GM18873 (cell line): ENCODE results near the gene HOXD3.

Source experiments
- ATAC-seq: cut with Tn5 transposase; IDR thresholded peaks from one replicate; pipeline ENCODE4 v1.9.1; 2021; ENCODE audit warnings: mild to moderate bottlenecking, moderate library complexity, moderate number of reproducible peaks; ENCODE audit not compliant: unreplicated experiment, low FRiP score

Gene HOXD3

GRCh38 chr2:176202491-176202890, 45.4 kb downstream of the HOXD3 start:
- ATAC-seq: no peak

DNA sequence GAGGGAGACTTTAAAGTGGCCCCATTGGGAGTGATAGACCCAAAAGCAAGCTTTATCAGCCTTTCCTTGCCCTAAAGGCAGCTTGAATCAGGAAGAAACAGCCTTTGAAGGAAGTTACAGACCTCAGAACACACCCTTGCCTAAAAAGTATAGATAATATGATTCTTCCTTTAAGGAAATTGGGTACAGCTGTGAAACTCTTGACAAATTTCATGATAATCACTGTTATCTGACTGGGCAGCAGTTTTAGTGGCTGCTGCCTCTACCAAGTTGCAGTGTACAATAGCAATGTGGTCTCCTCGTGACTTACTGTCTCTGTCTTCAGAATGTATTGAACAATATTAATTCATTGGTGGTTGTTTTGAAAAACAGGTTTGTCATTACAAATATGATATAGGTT, 48.0 kb downstream of the HOXD3 start:
- no peak for ATAC-seq

DNA sequence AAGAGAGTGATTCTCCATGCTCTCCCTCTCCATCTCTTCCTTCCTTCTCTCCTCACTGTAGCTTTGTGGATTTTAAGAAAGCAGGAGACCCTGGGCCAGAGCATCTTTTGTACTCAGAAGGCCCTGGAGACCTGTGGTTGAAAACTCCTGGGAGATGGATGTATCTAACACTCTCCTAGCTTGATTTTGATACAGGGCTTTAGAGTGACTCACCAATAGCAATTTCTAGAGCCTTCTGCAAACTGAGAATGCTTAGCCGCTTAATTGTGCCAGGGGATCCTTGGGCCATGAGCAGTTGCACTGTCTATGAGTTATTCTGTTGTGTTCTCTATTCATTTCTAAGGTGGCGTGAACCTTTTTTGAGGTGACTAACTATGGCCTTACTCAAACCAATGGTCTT, 49.0 kb downstream of the HOXD3 start:
- no peak for ATAC-seq

DNA sequence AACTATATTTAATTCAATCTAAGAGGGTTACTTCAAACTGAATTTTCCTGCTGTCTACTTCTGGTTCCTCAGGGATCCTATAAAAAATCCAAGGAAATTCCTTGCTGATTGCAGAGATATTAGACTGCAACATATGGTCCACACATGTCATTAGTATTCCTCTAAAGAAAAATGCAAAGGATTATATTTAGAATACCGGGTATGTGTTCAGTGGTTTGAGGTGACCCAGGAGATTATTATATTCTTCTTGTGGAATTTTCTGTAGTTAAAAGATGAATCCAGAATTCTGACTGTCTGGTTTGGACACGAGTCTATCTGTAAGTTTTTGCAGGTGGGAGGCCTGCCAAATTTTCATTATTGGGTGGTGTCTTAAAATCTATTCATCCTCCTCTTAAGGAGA, 49.6 kb downstream of the HOXD3 start:
- no peak for ATAC-seq

- ATAC-seq: no peak
Observed at GRCh38 chr2:176211110-176211509, 54.0 kb downstream of the HOXD3 start.

DNA sequence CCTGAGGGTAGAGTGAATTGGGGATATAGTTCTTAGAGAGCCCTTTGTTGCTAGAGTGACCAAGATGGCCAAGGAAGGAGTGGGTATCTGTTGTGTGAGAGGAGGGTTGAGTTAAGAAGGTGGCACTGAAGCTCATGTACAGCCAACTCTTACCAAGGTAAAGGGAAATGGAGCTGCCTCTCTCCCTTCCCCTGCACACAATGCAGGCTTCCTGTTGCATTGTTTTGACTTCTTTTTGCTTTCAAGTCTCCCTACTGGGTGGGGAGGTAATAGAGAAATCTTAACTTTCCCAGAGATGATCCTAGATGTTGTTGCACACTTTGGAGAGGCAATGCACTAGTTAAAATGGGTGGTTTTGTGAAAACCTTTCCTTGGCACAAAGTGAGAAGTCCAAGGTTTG, 55.2 kb downstream of the HOXD3 start:
- no peak for ATAC-seq

DNA sequence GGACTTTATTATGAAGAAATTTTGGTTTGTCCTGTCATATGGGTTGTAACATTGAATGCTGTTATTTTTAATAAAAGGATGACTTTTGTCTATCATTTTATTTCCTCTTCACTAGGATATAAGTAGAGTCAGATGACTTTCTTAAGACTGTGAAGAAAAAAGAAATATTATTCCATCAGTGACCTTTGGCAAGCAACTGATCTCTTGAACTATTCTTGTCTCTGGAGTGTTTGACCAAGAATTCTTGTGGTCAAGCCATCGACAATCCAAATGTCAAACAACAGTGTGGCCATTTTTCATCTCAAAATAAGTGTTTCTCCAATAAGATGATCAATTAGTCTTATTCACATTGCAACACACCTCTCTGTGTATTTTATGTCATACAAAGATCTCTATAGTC, 56.3 kb downstream of the HOXD3 start:
- no peak for ATAC-seq
